SK-N-SH (cell line): ENCODE measurements around the gene NEURL3. TPM values are rescaled to one million over a fixed set of nuclear protein-coding genes. Genes with fewer than 3 reads are reported as not detected.

Source experiments
- CTCF ChIA-PET: fragments of 300-600, 350-600 bp; formaldehyde crosslinking; extraction: SDS; loops from one replicate; lab custom pipeline; 2021; lab: Yijun Ruan, JAX
- POLR2A ChIA-PET: fragments of 350-600 bp; sonication (Branson Sonifier 250); formaldehyde crosslinking; extraction: SDS; loops from one replicate; lab custom pipeline; 2020; ENCODE audit warnings: antibody characterized with exemption, inconsistent platforms; lab: Yijun Ruan, JAX
- DNase-seq: peaks from one replicate; pipeline ENCODE4 v3.0.0; 2012
- H2AFZ ChIP-seq: fragments of 200-600 bp; sonication (generic); 2 replicates; pipeline ENCODE4 v1.8.1; 2016; ENCODE audit warnings: antibody characterized with exemption, mild to moderate bottlenecking, low read depth
- H3F3A ChIP-seq: fragments of 200-600 bp; sonication (generic); replicated peaks from 2 replicates; pipeline ENCODE3; 2016; ENCODE audit warnings: antibody characterized with exemption, mild to moderate bottlenecking; ENCODE audit not compliant: insufficient read depth
- H3K27ac ChIP-seq, 2 experiments: fragments of 200-500 bp in 1 of 2; fragments of 200-600 bp in 1 of 2; sonication (Bioruptor generic) in 1 of 2; sonication (generic), shearing (Covaris generic) in 1 of 2; 2 replicates each; pipeline versions ENCODE4 v1.5.1 to v1.6.1; 2014 to 2016; ENCODE audit warnings: low read depth in 2 of 2, inconsistent platforms in 1 of 2, low read length in 1 of 2, mild to moderate bottlenecking in 1 of 2, mixed read lengths in 1 of 2
- H3K27me3 ChIP-seq: fragments of 200-600 bp; sonication (generic), shearing (Covaris generic); 2 replicates; pipeline ENCODE4 v1.6.1; 2016; ENCODE audit warnings: mixed run types; ENCODE audit not compliant: insufficient read depth
- H3K36me3 ChIP-seq, 2 experiments: fragments of 200-500 bp in 1 of 2; fragments of 200-600 bp in 1 of 2; sonication (Bioruptor generic) in 1 of 2; sonication (generic) in 1 of 2; replicated peaks in 1 of 2; 2 replicates each; pipeline versions ENCODE3 to v1.5.1; 2014 to 2016; ENCODE audit warnings: low read length in 1 of 2, mild to moderate bottlenecking in 1 of 2; ENCODE audit not compliant: insufficient read depth in 2 of 2, control insufficient read depth in 1 of 2
- H3K4me1 ChIP-seq, 2 experiments: fragments of 200-500 bp in 1 of 2; fragments of 200-600 bp in 1 of 2; sonication (Bioruptor generic) in 1 of 2; sonication (generic), shearing (Covaris generic) in 1 of 2; 2 replicates each; pipeline versions ENCODE4 v1.5.1 to v1.6.1; 2014 to 2016; ENCODE audit warnings: low read depth in 1 of 2, low read length in 1 of 2, mixed run types in 1 of 2; ENCODE audit not compliant: insufficient read depth in 2 of 2, control insufficient read depth in 1 of 2
- H3K4me2 ChIP-seq: fragments of 200-600 bp; sonication (generic), shearing (Covaris generic); 2 replicates; pipeline ENCODE4 v1.6.1; 2017; ENCODE audit warnings: mixed run types
- H3K4me3 ChIP-seq, 2 experiments: fragments of 200-500 bp in 1 of 2; fragments of 200-600 bp in 1 of 2; sonication (Bioruptor generic) in 1 of 2; sonication (generic), shearing (Covaris generic) in 1 of 2; 2 replicates each; pipeline versions ENCODE4 v1.5.1 to v1.8.1; 2014 to 2016; ENCODE audit warnings: low read depth in 2 of 2, inconsistent platforms in 1 of 2, low read length in 1 of 2, mild to moderate bottlenecking in 1 of 2, mixed read lengths in 1 of 2, moderate library complexity in 1 of 2
- H3K79me2 ChIP-seq: fragments of 200-600 bp; sonication (generic); 2 replicates; pipeline ENCODE4 v1.8.1; 2017; ENCODE audit warnings: mild to moderate bottlenecking; ENCODE audit not compliant: insufficient read depth
- H3K9ac ChIP-seq: fragments of 200-600 bp; sonication (generic); 2 replicates; pipeline ENCODE4 v1.6.1; 2017; ENCODE audit warnings: mixed run types
- H3K9me2 ChIP-seq: fragments of 200-600 bp; sonication (generic); 2 replicates; pipeline ENCODE4 v1.6.1; 2017; ENCODE audit warnings: mixed run types
- H3K9me3 ChIP-seq: fragments of 200-600 bp; sonication (generic); 2 replicates; pipeline ENCODE4 v1.6.1; 2017; ENCODE audit warnings: mixed run types, mild to moderate bottlenecking, moderate library complexity
- H4K20me1 ChIP-seq: fragments of 200-600 bp; sonication (generic); 2 replicates; pipeline ENCODE4 v1.6.1; 2017; ENCODE audit warnings: mild to moderate bottlenecking, mixed run types; ENCODE audit not compliant: insufficient read depth
- CHD2 ChIP-seq: fragments of 150-350 bp; IDR thresholded peaks from 2 replicates; pipeline ENCODE4 v1.6.1; 2018; ENCODE audit warnings: low read length; ENCODE audit not compliant: partially characterized antibody
- CTCF ChIP-seq: fragments of 200-600 bp; sonication (generic); IDR thresholded peaks from 2 replicates; pipeline ENCODE4 v1.6.1; 2017; ENCODE audit warnings: antibody characterized with exemption, mild to moderate bottlenecking, moderate library complexity
- ELF1 ChIP-seq: IDR thresholded peaks from 2 replicates; pipeline ENCODE4 v1.4.0; 2012
- EP300 ChIP-seq, 2 experiments: IDR thresholded peaks; 2 replicates each; pipeline versions ENCODE4 v1.4.0 to v1.6.1; 2012; ENCODE audit warnings: borderline replicate concordance in 1 of 2, low read depth in 1 of 2, low read length in 1 of 2
- EZH2phosphoT487 ChIP-seq: fragments of 200-600 bp; sonication (generic); IDR thresholded peaks from 2 replicates; pipeline ENCODE4 v1.6.1; 2017; ENCODE audit warnings: low read depth, mixed run types, mild to moderate bottlenecking, antibody characterized with exemption, moderate library complexity, borderline replicate concordance
- FOSL2 ChIP-seq: IDR thresholded peaks from 2 replicates; pipeline ENCODE4 v1.4.0; 2012; ENCODE audit warnings: low read depth, mild to moderate bottlenecking, moderate library complexity, borderline replicate concordance
- GABPA ChIP-seq: IDR thresholded peaks from 2 replicates; pipeline ENCODE4 v1.4.0; 2012; ENCODE audit warnings: low read depth, mild to moderate bottlenecking
- GATA2 ChIP-seq: sonication (generic); formaldehyde crosslinking; IDR thresholded peaks from 2 replicates; pipeline ENCODE4 v1.5.0; 2020; ENCODE audit warnings: mild to moderate bottlenecking, missing genetic modification reagents
- IRF3 ChIP-seq: fragments of 150-350 bp; IDR thresholded peaks from 2 replicates; pipeline ENCODE4 v1.6.1; 2016; ENCODE audit warnings: mild to moderate bottlenecking, low read depth, low read length
- JUND ChIP-seq: IDR thresholded peaks from 2 replicates; pipeline ENCODE4 v1.4.0; 2012
- MAX ChIP-seq: IDR thresholded peaks from 2 replicates; pipeline ENCODE4 v1.4.0; 2012; ENCODE audit warnings: low read depth
- MXI1 ChIP-seq: IDR thresholded peaks from 2 replicates; pipeline ENCODE4 v1.6.1; 2012; ENCODE audit warnings: mild to moderate bottlenecking, low read depth, low read length, improper control_type of control experiment
- RCOR1 ChIP-seq: fragments of 150-350 bp; IDR thresholded peaks from 2 replicates; pipeline ENCODE4 v1.6.1; 2017; ENCODE audit warnings: antibody characterized with exemption, low read length
- RXRA ChIP-seq: IDR thresholded peaks from 2 replicates; pipeline ENCODE4 v1.4.0; 2012; ENCODE audit warnings: low read depth, mild to moderate bottlenecking, borderline replicate concordance
- SMC3 ChIP-seq: IDR thresholded peaks from 2 replicates; pipeline ENCODE4 v1.6.1; 2012; ENCODE audit warnings: low read depth, low read length, improper control_type of control experiment
- TCF12 ChIP-seq: IDR thresholded peaks from 2 replicates; pipeline ENCODE4 v1.4.0; 2012
- TEAD4 ChIP-seq: IDR thresholded peaks from 2 replicates; pipeline ENCODE4 v1.4.0; 2012; ENCODE audit warnings: mild to moderate bottlenecking, borderline replicate concordance; ENCODE audit not compliant: insufficient read depth
- YY1 ChIP-seq: IDR thresholded peaks from 2 replicates; pipeline ENCODE4 v1.4.0; 2012; ENCODE audit warnings: low read depth, mild to moderate bottlenecking
- ZBTB33 ChIP-seq: IDR thresholded peaks from 2 replicates; pipeline ENCODE4 v1.4.0; 2012; ENCODE audit warnings: low read depth, borderline replicate concordance
- WGBS: methylation state at CpG from one replicate; pipeline ENCODE4 v1.1.6; 2017; ENCODE audit warnings: low lambda C conversion rate; 5-methylcytosine and 5-hydroxymethylcytosine counted together
- polyA plus RNA-seq, 3 experiments: library from polyadenylated mRNA; depleted of rRNA; stranded (reverse); fragments of >200 nt; gene quantifications; 2 replicates each; pipeline ENCODE4 v1.2.3, GENCODE V29; 2012

The NEURL3 gene
- polyA plus RNA-seq, 1 of the 3 experiments (the other 2 are of a cell fraction) = 0.08 TPM

- H3F3A ChIP-seq = peaks cover under 1% of the 10 kb centered on the region
- H3K9me3 ChIP-seq = no peaks in the 10 kb centered on the region
- peaks cover 5% of the 10 kb centered on the region; the same call in 1 of the 2 replicates for H3K79me2 ChIP-seq
- peaks cover 3 to 5% of the 10 kb centered on the region in 2 experiments; a peak in 1 of 4 replicates for H3K4me1 ChIP-seq
- H3K36me3 ChIP-seq = peaks cover 0 to 2% of the 10 kb centered on the region in 2 experiments
- no peak overlapping the region for H3K27ac ChIP-seq
- no peak overlapping the region for H3K4me3 ChIP-seq
- no peak overlapping the region for H3K9ac ChIP-seq
- H2AFZ ChIP-seq = no peak overlapping the region
- POLR2A ChIA-PET = no interaction called here
- no peak overlapping the region for H3K4me2 ChIP-seq
- no peaks in the 10 kb centered on the region for H3K27me3 ChIP-seq
- no peaks in the 10 kb centered on the region for H3K9me2 ChIP-seq
- no peak for DNase-seq
- H4K20me1 ChIP-seq = peaks cover 21% of the 10 kb centered on the region; the same call in 1 of the 2 replicates
- TF ChIP-seq FOSL2 = no peak
- no peak for TF ChIP-seq JUND
- no peak for TF ChIP-seq ZBTB33
- TF ChIP-seq TEAD4 = no peak
- TF ChIP-seq EP300 (IDR thresholded peaks at IDR 0.05; ENCODE audit: borderline replicate concordance in 1 of 2, low read depth in 1 of 2, low read length in 1 of 2) = no peak
- TF ChIP-seq ELF1 = no peak
- no peak for TF ChIP-seq SMC3
- no peak for TF ChIP-seq MXI1
- TF ChIP-seq TCF12 = no peak
- no peak for TF ChIP-seq IRF3
- no peak for TF ChIP-seq RCOR1
- TF ChIP-seq GABPA = no peak
- TF ChIP-seq CTCF = no peak
- no peak for TF ChIP-seq YY1
- TF ChIP-seq EZH2phosphoT487 = no peak
- no peak for TF ChIP-seq GATA2 (CRISPR knock-in tag)
- TF ChIP-seq MAX = no peak
- no peak for TF ChIP-seq RXRA
- no peak for TF ChIP-seq CHD2
- TF ChIP-seq, all 33 proteins: peak for 0
- WGBS = 91% methylated on average over 8 of the region's 8 CpGs
- CTCF ChIA-PET = interaction anchor here (1.5 to 8.6 kb wide), 2 partner anchors 12 to 32 kb away, joined by 5 to 91 read pairs; no protein-coding TSS in a partner anchor
Observed at GRCh38 chr2:96542357-96542977, 37.3 kb upstream of the NEURL3 start.
